Activated naive CD8-positive, alpha-beta T cell treated with anti-CD3 and anti-CD28 coated beads, Interleukin-2, amount 50 U/mL, for 24 hours (primary cell): ENCODE measurements around the gene PDGFB.
A peak's percentile ranks its signal among the peaks of the same experiment; 100 is the strongest.

Source experiments
- ATAC-seq: fragments of 150-1000 bp; cut with Tn5 transposase; one replicate; pipeline ENCODE4 v1.10.0; 2021
- DNase-seq: peaks from one replicate; pipeline ENCODE4 v3.0.0; 2021
- H3K27ac Mint-ChIP-seq: one replicate; pipeline ENCODE4 v1.8.0; 2021; ENCODE audit warnings: mild to moderate bottlenecking, mixed read lengths
- H3K27me3 Mint-ChIP-seq: one replicate; pipeline ENCODE4 v1.8.0; 2021; ENCODE audit warnings: mixed read lengths
- H3K36me3 Mint-ChIP-seq: one replicate; pipeline ENCODE4 v1.8.0; 2021; ENCODE audit warnings: low read depth, mixed read lengths
- H3K4me1 Mint-ChIP-seq: one replicate; pipeline ENCODE4 v1.8.0; 2021; ENCODE audit warnings: mixed read lengths
- H3K4me3 Mint-ChIP-seq: one replicate; pipeline ENCODE4 v1.8.0; 2021; ENCODE audit warnings: mild to moderate bottlenecking, moderate library complexity, mixed read lengths
- H3K9me3 Mint-ChIP-seq: one replicate; pipeline ENCODE4 v1.8.0; 2021; ENCODE audit warnings: mixed read lengths

Gene PDGFB

DNA sequence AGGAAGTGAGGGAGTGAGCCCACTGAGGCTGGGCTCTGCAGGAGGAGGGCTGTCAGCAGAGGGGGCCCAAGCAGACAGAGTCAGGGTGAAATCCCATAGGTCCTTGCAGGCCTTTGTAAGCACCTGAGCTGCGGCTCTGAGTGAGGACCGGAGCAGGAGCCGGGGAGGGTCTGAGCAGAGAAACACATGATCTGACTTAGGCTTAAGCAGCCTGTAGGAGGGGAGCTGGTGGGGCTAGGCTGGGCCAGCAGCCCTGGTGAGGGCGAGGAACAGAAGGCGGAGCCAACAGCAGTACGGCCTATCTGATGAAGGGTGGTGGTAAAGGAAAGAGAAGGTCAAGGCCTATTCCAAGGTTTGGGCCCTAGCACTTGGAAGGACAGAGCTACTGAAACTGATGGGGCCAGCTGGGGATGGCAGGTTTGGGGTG is 65.4 kb downstream of the PDGFB start:
- no peak overlapping the region for H3K27ac Mint-ChIP-seq
- peaks cover 19% of the 10 kb centered on the region for H3K4me1 Mint-ChIP-seq
- H3K36me3 Mint-ChIP-seq: no peaks in the 10 kb centered on the region
- H3K27me3 Mint-ChIP-seq: no peaks in the 10 kb centered on the region
- H3K4me3 Mint-ChIP-seq: no peak overlapping the region
- DNase-seq: no peak
- ATAC-seq: no peak
- no peaks in the 10 kb centered on the region for H3K9me3 Mint-ChIP-seq

DNA sequence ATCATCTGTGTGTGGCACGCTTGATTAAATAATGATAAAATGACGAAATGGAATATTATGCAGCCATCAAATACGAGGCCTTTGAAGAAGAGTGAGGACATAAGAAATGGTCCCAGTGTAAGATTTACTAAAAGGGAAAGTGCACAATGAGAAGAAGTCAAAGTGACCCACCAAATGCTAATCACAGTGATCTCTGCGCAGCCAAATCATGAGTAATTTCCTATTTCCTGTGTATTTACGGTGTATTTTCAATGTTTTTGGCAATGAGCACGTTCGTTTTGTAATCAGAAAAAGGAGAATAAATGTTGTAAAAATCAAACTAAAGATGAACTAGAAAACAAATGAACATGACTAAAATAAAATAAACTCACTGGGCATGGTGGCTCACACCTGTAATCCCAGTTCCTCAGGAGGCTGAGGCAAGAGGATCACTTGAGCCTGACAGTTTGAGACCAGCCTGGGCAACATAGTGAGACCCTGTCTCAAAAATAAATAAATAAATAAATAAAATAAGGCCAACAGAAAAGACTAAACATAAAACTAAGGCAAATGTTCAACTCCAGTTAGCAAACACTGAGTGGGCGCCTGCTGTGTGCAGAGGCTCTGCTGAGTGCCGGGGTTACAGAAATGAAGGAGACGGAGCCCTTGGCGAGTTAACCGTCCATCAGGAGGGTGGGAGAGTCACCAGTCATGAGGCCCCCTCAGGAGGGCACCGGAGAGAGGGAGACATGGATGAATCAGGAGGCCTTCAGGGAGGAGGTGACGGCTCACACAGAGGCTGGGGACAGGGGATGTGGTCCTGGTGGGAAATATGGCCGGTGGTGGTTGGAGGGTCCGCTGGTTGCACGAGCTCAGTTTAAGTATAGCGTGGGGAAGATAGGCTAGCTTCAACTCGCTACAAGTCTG is 66.3 kb downstream of the PDGFB start:
- Mint-ChIP-seq H3K27ac (no peak overlapping the region), H3K27me3 (no peaks in the 10 kb centered on the region), H3K9me3 (no peaks in the 10 kb centered on the region), H3K4me1 (peaks cover 29% of the 10 kb centered on the region), H3K36me3 (no peaks in the 10 kb centered on the region), H3K4me3 (no peak overlapping the region)
- no peak for ATAC-seq
- no peak for DNase-seq

DNA sequence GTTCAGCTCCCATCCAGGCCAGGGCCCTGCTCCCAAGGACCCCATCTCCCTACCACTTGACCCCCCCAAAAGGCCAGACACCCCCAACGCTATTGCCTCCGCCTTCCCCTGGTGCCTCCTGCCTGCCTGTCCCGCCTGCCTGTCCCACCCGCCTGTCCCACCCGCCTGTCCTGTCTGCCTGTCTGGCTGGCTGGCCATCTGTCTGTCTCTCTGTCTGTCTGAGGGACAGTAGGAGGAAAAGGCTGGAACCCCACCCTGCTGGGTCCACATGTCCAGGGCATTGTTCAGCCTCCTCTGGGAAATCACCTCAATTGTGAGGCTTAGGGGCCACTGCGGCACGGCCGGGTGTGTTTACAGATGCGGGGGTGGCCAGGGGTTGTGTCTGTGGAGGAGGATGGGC is 67.0 kb downstream of the PDGFB start:
- ATAC-seq (no peak), DNase-seq (no peak)
- Mint-ChIP-seq H3K27ac (no peak overlapping the region), H3K27me3 (no peaks in the 10 kb centered on the region), H3K4me3 (no peak overlapping the region), H3K4me1 (peaks cover 36% of the 10 kb centered on the region), H3K9me3 (no peaks in the 10 kb centered on the region), H3K36me3 (no peaks in the 10 kb centered on the region)

DNA sequence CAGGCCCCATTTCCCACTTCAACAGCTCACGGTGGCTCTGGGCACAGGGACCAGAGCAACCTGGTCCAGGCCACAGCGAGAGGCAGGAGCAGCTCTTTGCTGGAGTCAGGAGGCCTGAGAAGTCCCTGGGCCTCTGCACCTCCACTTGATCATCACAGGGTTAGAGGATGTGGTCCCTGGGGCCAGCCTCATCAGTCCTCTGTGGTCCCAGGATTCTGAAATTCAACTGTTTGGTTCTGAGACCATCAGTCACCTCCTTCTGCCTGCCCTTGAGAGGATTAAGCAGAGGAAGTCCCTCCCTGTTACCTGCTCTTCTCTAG is 67.4 kb downstream of the PDGFB start:
- DNase-seq: no peak
- no peaks in the 10 kb centered on the region for H3K9me3 Mint-ChIP-seq
- H3K4me3 Mint-ChIP-seq: no peak overlapping the region
- no peaks in the 10 kb centered on the region for H3K36me3 Mint-ChIP-seq
- H3K4me1 Mint-ChIP-seq: peaks cover 37% of the 10 kb centered on the region
- ATAC-seq: no peak
- H3K27ac Mint-ChIP-seq: no peak overlapping the region
- no peaks in the 10 kb centered on the region for H3K27me3 Mint-ChIP-seq

DNA sequence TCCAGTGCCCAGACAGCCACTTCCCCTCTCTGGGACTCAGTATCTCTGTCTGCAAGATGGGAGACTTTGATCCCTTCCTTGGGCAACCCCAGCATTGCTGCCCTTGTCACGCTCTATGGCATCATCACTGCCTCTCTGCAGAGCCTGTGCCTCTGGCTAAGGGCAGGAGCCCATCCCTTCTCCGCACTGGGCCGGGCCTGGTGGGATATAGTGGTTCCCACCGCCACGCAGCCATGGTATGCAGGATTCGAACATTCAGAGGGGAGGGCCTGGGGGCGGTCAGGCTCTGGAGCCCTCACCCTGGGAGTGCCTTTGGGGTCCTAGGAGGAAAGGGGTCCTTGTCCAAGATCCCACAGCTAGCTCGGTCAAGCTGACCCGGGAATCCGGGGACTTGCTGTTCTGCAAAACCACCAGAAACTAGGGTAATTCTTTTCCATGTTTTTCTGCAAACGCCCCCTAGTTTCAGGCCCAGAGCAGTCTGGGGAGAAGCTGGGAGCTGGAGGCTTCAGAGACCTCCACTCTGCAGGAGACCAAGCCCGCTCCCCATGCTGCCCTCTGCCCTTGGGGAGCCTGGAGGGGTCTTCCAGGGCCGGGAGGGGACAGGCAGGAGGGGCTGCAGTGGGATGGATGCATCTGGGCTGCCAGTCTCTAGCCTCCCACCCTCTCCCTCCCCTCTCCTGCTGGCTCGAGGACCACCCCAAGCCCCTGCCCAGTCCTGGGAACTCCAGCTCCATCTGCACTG is 67.9 kb downstream of the PDGFB start:
- Mint-ChIP-seq H3K27ac (no peak overlapping the region), H3K9me3 (no peaks in the 10 kb centered on the region), H3K4me3 (no peak overlapping the region), H3K36me3 (no peaks in the 10 kb centered on the region), H3K27me3 (no peaks in the 10 kb centered on the region), H3K4me1 (peaks cover 39% of the 10 kb centered on the region)
- DNase-seq (no peak), ATAC-seq (no peak)

DNA sequence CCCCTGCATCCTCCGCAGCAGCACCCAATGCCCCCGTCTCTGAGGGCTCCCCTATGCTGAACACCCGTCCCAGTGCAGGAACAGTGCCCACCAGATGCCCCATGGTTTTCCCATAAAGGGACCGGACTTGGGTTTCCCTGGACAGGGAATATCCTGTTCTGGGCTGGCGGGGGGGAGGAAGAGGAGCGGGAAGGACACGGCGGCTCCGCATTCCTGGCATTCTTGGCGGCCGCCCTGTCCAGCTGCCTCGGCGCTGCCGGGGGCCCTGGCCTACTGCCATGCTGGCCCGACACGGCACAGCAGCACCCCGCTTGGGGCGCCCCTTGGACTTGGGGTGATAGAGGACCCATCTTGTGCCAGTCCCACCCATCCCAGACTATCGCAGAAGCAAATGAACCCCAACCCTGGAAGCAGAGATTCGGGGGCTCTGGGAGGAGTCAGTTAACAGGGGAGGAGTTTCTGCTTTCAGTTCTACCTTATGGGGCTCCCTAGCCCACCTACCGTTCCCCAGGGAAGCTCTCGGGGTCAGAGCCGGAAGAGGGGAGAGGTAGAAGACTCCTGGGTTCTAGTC is 68.6 kb downstream of the PDGFB start:
- no peak for DNase-seq
- H3K4me1 Mint-ChIP-seq: peaks cover 45% of the 10 kb centered on the region
- H3K27ac Mint-ChIP-seq: no peak overlapping the region
- no peaks in the 10 kb centered on the region for H3K27me3 Mint-ChIP-seq
- no peak for ATAC-seq
- H3K36me3 Mint-ChIP-seq: no peaks in the 10 kb centered on the region
- H3K4me3 Mint-ChIP-seq: no peak overlapping the region
- no peaks in the 10 kb centered on the region for H3K9me3 Mint-ChIP-seq

DNA sequence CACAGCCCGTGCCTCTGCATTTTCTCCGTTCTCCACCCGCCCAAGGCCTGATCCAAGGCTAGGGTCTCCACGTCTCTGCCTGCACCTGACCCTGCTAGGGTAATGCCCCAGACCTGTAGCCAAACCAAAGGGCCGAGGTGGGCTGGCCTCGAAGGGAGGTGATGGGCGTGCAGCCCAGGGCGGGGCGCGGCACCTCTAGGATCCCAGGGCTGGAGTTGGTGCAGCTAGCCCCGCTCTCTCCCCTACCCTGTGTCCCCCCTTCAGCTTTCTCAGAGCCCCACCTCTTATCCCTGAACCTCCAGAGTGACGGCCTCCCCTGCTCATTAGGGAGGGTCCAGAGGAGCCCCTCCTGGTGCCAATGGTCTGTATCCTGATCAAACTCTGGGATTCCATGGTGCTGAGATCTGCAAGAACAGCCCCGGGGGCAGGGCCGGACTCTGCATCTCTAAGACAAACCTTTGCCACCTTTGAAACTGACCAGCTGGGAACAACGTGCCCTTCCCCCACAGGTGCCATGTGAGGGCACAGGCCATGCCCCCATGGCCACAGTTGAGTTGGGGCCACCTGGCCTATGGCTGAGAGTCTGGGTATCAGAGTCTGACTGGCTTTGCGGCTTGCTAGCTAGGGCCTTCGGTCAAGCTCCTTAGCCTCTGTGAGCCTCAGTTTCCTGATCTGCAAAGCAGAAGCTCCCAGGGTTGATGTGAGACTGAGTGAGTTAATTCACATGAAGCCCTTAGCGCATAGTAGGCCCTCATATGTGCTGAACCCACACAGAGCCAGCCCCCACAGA is 69.2 kb downstream of the PDGFB start:
- DNase-seq (no peak), ATAC-seq (no peak)
- no peak overlapping the region for H3K27ac Mint-ChIP-seq
- H3K27me3 Mint-ChIP-seq: no peaks in the 10 kb centered on the region
- no peak overlapping the region for H3K4me3 Mint-ChIP-seq
- H3K36me3 Mint-ChIP-seq: no peaks in the 10 kb centered on the region
- H3K4me1 Mint-ChIP-seq: peaks cover 51% of the 10 kb centered on the region
- H3K9me3 Mint-ChIP-seq: no peaks in the 10 kb centered on the region

DNA sequence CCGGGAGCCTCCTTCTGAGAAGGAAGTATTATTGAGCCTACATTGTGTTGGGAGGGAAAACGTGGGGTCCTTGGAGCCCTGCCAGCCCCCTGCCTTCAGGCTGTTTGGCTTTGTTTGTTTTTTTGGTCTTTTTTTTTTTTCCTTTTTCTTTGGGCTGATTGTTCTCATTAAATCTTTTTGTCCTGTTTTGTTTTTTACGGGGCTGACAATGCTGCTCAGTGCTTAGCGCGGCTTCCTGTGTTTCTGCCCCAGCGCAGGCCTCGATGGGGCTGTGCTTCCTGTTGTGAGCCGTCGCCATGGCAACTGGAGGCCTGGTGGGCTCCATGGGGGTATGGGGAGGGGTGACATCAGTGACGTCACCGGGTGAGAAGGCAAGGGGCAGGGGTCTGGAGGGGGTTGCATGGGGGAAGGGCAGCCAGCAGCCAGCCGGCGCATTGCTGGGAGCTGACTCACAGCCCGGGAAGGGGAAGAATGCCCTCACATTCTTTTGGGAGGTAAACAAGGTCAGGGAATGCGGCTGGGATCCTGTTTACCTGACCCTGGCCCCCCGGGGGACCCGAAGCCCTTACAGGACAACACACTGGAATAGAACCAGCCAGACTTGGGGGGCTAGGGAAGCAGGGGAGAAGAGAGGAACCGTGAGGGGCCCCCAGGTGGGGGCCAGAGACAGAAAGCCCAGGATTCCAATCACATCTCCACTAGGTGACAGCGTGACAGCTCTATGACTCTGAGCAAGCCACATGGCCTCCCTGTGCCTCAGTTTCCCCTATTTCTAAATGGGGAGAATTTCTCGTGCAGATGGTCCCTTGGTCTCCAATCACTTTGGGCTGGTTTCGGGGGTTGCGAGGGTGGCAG is 70.1 kb downstream of the PDGFB start:
- ATAC-seq: peak; percentile 17
- DNase-seq: peak; percentile 68
- H3K9me3 Mint-ChIP-seq: no peaks in the 10 kb centered on the region
- peaks cover 51% of the 10 kb centered on the region for H3K4me1 Mint-ChIP-seq
- H3K27me3 Mint-ChIP-seq: peaks cover 1% of the 10 kb centered on the region
- peak overlapping the region; percentile 26 for H3K4me3 Mint-ChIP-seq
- no peaks in the 10 kb centered on the region for H3K36me3 Mint-ChIP-seq
- H3K27ac Mint-ChIP-seq: peak overlapping the region; percentile 63

DNA sequence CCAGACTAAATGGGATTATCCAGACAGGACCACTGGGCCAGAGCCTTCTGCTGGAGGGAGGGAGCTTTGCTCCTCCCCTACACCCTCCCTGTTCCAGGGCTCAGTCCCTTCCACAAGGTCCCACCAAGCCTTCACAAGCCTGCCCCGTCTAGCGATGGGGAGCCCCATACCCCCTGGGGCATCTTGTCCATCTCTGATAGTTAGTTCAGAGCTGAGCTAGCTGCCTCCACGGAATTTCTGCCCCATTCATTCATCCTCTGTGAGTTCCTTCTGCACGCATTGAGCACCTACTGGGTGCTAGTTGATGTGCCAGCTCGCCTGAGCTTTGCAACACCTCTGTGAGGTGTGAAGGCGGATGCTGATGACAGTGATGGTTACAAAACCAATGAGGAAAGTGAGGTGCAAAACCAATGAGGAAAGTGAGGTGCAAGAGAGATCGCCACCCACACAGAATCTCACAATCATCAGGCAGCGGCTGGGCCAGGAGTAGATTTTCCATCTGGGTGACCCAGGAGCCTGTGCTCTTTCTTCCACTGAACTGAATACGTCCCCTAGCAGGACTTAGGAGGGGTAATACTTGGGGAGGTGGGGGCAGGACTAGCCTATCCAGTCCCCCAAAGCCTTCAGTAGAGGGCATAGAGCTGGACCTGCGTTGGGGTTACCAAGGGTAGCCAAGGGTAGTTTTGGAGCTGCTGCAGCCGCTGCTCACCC is 70.8 kb downstream of the PDGFB start:
- no peaks in the 10 kb centered on the region for H3K9me3 Mint-ChIP-seq
- H3K27me3 Mint-ChIP-seq: peaks cover 2% of the 10 kb centered on the region
- DNase-seq (peak; percentile 36), ATAC-seq (peak; percentile 42)
- no peaks in the 10 kb centered on the region for H3K36me3 Mint-ChIP-seq
- peak overlapping the region; percentile 26 for H3K4me3 Mint-ChIP-seq
- peaks cover 51% of the 10 kb centered on the region for H3K4me1 Mint-ChIP-seq
- H3K27ac Mint-ChIP-seq: peak overlapping the region; percentile 63
